ES-I3 (cell line): ENCODE measurements around the gene NKAP.
A peak's percentile ranks its signal among the peaks of the same experiment; 100 is the strongest.
"Not testable (repeated sequence)": the region's sequence is repeated elsewhere in the genome, so short reads cannot be mapped to it uniquely, and the experiment has no call there.

Source experiments
- H3K36me3 ChIP-seq: 2 replicates; pipeline ENCODE4 v1.6.1; 2013; ENCODE audit warnings: mild to moderate bottlenecking, low read length, control low read depth, moderate library complexity; ENCODE audit not compliant: insufficient read depth
- H3K4me1 ChIP-seq: 2 replicates; pipeline ENCODE4 v1.6.1; 2013; ENCODE audit warnings: mild to moderate bottlenecking, control low read depth, low read length; ENCODE audit not compliant: insufficient read depth
- H3K9ac ChIP-seq: 2 replicates; pipeline ENCODE4 v1.6.1; 2013; ENCODE audit warnings: low read depth, mild to moderate bottlenecking, low read length, moderate library complexity
- H3K9me3 ChIP-seq: 2 replicates; pipeline ENCODE4 v1.6.1; 2013; ENCODE audit warnings: mild to moderate bottlenecking, low read length, moderate library complexity; ENCODE audit not compliant: control insufficient read depth, insufficient read depth

NKAP gene

GRCh38 chrX:119943185-119943988 lies at the start of gene NKAP:
TSS of gene NKAP (minus strand) at chrX:119943751. CDS start at chrX:119943605, 146 bp downstream.
- H3K9ac ChIP-seq, result peak within 1 kb of the TSS; percentile 46
- no peaks in the 10 kb centered on the region for H3K4me1 ChIP-seq
- no peaks in the 10 kb centered on the region for H3K36me3 ChIP-seq
- no peaks in the 10 kb centered on the region for H3K9me3 ChIP-seq

- Histone ChIP-seq H3K4me1 (no peaks in the 10 kb centered on the region), H3K9me3 (no peaks in the 10 kb centered on the region), H3K36me3 (no peaks in the 10 kb centered on the region), H3K9ac (peak overlapping the region; percentile 41; the same call in 1 of the 2 replicates)
These were observed 47.6 kb upstream of the NKAP start for GRCh38 chrX:119991005-119991787.

DNA sequence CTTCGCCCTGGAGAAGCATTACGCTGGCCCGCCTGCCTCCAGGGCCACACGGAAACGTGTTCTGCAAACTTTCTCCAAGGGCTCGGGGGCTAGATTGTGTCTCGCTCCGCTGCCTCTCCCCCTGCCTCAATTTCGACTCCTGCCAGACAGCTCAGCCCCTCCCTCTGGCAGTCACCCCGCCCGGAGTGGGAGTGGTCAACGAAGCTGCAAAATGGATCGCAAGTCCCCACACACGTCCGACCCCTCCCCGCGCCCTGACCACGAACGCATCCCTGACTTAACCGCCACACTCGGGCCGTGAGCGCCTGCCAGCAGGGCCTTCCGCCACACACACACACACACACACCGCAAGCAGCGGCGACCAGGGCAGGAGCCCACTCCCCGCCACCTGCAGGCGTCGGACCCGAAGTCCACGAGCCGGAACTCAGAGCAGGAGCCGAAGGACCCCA lies 47.0 kb upstream of the NKAP start:
- peak overlapping the region; percentile 41; the same call in 1 of the 2 replicates for H3K9ac ChIP-seq
- H3K4me1 ChIP-seq, result no peaks in the 10 kb centered on the region
- no peaks in the 10 kb centered on the region for H3K36me3 ChIP-seq
- H3K9me3 ChIP-seq, result no peaks in the 10 kb centered on the region

DNA sequence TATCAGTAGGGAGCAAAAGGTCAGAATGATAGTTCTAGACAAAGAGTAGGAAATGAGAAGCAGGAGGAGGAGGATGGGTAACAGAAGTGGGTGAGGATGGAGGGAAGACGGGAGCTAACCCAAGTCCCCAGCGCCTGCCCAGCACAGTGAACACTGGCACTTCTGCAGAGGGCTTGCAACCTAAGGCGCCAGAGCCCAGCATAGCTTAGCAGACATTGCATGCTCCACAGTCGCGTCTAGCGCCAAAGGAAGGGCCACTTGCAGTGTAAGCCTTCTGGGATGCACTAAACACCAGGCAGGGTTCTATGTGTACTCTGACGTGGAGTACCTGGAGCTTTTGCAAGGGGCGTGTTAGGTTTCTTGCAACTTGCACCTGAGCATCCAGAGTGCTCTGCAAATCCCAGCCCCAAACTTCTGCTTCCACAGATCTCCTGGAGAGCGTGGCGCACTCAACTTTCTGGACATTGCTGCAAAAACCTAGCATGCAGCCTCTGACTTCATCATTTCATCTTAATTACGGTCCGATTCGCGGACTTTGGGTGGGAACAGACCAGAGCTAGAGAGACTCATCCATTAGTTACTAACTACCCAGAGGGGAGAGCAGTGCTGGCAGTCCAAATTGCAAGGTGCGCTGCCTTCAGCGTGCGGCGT lies 46.5 kb upstream of the NKAP start:
- H3K9ac ChIP-seq, result peak overlapping the region; percentile 41; the same call in 1 of the 2 replicates

GRCh38 chrX:119986203-119986602 lies 42.7 kb upstream of the NKAP start:
- H3K36me3 ChIP-seq, result no peaks in the 10 kb centered on the region
- H3K4me1 ChIP-seq, result no peaks in the 10 kb centered on the region

More for the DNA sequence above, 46.5 kb upstream of the NKAP start:
- H3K36me3 ChIP-seq, result no peaks in the 10 kb centered on the region
- no peaks in the 10 kb centered on the region for H3K4me1 ChIP-seq
- no peaks in the 10 kb centered on the region for H3K9me3 ChIP-seq

DNA sequence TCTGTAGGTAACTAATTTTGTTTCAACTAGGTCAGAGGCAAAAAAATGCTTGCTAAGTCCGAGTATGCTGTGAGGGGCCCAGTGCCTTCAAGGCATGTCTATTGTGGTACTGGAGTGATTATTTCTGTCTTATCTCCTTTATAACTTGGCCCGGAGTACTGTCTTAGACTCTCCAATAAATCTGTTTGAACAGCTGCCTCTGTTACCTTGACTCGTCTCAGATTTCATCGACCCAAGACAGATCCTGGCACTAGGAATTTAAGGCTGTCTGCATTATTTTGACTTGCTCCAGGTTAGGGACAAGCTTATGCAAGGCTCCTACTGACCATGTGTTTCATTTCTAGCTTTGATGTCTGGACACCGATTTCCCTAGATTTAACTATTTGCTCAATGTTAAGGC lies 41.1 kb upstream of the NKAP start:
- H3K36me3 ChIP-seq, result no peaks in the 10 kb centered on the region
- no peak overlapping the region for H3K9ac ChIP-seq
- H3K4me1 ChIP-seq, result no peaks in the 10 kb centered on the region
- no peaks in the 10 kb centered on the region for H3K9me3 ChIP-seq

More at GRCh38 chrX:119986203-119986602, 42.7 kb upstream of the NKAP start:
- H3K9me3 ChIP-seq, result no peaks in the 10 kb centered on the region
- H3K9ac ChIP-seq, result no peak overlapping the region

DNA sequence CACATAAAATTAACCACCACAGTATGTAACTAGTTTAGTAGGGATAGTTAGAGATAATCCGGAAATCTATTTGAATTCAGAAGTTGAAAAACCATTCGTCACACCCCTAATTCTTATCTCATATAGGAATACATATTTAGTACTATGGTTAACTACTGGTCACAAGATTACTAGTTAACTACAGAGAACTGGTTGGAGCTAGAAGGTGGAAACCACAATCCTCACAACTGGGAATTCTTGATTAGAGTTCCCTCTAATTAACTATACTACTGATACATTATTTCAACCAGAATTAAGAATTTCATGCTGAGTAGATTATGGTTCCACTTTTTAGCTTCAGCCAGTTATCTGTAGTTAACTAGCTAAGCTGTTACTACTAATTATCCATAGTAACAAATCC lies 39.9 kb upstream of the NKAP start:
- H3K9ac ChIP-seq, result no peak overlapping the region
- no peaks in the 10 kb centered on the region for H3K9me3 ChIP-seq
- H3K36me3 ChIP-seq, result no peaks in the 10 kb centered on the region
- no peaks in the 10 kb centered on the region for H3K4me1 ChIP-seq

- H3K9ac ChIP-seq, result no peak overlapping the region
These were observed 38.6 kb upstream of the NKAP start for GRCh38 chrX:119982145-119982544.

GRCh38 chrX:119981286-119982070 lies 37.9 kb upstream of the NKAP start:
- Histone ChIP-seq H3K9me3 (no peaks in the 10 kb centered on the region), H3K4me1 (no peaks in the 10 kb centered on the region), H3K9ac (no peak overlapping the region), H3K36me3 (no peaks in the 10 kb centered on the region)

More at GRCh38 chrX:119982145-119982544, 38.6 kb upstream of the NKAP start:
- no peaks in the 10 kb centered on the region for H3K9me3 ChIP-seq
- H3K36me3 ChIP-seq, result no peaks in the 10 kb centered on the region
- H3K4me1 ChIP-seq, result no peaks in the 10 kb centered on the region

DNA sequence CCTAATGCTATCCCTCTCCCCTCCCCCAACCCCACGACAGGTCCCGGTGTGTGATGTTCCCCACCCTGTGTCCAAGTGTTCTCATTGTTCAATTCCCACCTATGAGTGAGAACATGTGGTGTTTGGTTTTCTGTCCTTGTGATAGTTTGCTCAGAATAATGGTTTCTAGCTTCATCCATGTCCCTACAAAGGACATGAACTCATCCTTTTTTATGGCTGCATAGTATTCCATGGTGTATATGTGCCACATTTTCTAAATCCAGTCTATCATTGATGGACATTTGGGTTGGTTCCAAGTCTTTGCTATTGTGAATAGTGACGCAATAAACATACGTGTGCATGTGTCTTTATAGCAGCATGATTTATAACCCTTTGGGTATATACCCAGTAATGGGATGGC lies 33.6 kb upstream of the NKAP start:
- H3K4me1 ChIP-seq, H3K9ac ChIP-seq, H3K9me3 ChIP-seq, H3K36me3 ChIP-seq: not testable (repeated sequence)

- Histone ChIP-seq H3K4me1 (no peaks in the 10 kb centered on the region; the same call in 1 of the 2 replicates), H3K9ac (no peak overlapping the region), H3K36me3 (no peaks in the 10 kb centered on the region), H3K9me3 (no peaks in the 10 kb centered on the region)
These were observed 27.6 kb upstream of the NKAP start for GRCh38 chrX:119971184-119971583.

DNA sequence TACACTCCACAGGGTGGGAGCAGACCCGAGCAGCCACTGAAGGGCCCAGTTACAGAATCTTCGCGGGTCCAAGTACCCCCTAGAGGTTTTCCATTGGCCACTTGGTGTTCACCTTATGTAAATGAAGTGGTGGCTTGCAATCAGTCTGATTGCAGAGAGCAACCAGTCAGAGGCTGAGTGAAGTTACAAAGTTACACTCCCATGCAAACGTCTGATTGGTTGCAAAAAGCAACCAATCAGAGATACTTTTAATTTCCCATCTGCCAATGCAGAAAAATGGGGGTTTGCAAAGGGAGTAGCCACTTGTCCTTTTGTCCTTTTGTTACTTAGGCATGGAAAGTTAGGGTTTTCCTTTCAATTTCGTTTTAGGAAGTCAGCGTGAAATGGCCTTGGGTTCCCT lies 27.0 kb upstream of the NKAP start:
- no peaks in the 10 kb centered on the region; the same call in 1 of the 2 replicates for H3K4me1 ChIP-seq
- no peaks in the 10 kb centered on the region for H3K36me3 ChIP-seq
- no peak overlapping the region for H3K9ac ChIP-seq
- no peaks in the 10 kb centered on the region for H3K9me3 ChIP-seq

GRCh38 chrX:119966837-119967236 lies 23.3 kb upstream of the NKAP start:
- H3K4me1 ChIP-seq, H3K9me3 ChIP-seq, H3K36me3 ChIP-seq, H3K9ac ChIP-seq: not testable (repeated sequence)

GRCh38 chrX:119960625-119961024 lies 17.1 kb upstream of the NKAP start:
- Histone ChIP-seq H3K9ac (no peak overlapping the region), H3K36me3 (no peaks in the 10 kb centered on the region), H3K4me1 (no peaks in the 10 kb centered on the region), H3K9me3 (no peaks in the 10 kb centered on the region; the same call in 1 of the 2 replicates)
